ENCODE data around the gene HMOX2.

HMOX2 gene

DNA sequence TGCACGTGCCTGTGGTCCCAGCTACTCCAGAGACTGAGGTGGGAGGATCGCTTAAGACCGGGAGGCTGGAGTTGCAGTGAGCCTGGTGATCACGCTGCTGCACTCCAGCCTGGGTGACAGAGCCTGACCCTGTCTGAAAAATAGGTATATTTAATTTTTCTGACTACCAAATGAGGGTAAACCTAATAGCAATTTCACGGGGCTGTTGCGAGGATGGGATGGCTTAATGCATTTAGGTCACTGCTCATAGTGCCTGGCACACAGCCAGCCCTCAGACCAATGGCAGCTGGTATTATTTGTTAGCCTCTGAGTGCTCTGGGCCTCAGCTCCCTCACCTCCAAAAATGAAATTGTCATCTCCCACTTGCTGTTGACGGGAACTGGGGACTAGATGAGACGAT, 68.3 kb downstream of the HMOX2 start:
- TF ChIP-seq, protein P1, sequence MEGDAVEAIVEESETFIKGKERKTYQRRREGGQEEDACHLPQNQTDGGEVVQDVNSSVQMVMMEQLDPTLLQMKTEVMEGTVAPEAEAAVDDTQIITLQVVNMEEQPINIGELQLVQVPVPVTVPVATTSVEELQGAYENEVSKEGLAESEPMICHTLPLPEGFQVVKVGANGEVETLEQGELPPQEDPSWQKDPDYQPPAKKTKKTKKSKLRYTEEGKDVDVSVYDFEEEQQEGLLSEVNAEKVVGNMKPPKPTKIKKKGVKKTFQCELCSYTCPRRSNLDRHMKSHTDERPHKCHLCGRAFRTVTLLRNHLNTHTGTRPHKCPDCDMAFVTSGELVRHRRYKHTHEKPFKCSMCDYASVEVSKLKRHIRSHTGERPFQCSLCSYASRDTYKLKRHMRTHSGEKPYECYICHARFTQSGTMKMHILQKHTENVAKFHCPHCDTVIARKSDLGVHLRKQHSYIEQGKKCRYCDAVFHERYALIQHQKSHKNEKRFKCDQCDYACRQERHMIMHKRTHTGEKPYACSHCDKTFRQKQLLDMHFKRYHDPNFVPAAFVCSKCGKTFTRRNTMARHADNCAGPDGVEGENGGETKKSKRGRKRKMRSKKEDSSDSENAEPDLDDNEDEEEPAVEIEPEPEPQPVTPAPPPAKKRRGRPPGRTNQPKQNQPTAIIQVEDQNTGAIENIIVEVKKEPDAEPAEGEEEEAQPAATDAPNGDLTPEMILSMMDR (IDR thresholded peaks at IDR 0.05; ENCODE audit: low read depth, low read length): no peak
- H3K4me3 ChIP-seq (ENCODE audit: low read depth, low read length): no peak overlapping the region

GRCh38 chr16:4548124-4548523, 71.9 kb downstream of the HMOX2 start:
- H3K4me3 ChIP-seq (ENCODE audit: low read depth, low read length): no peak overlapping the region
- TF ChIP-seq, protein P1 (IDR thresholded peaks at IDR 0.05; ENCODE audit: low read depth, low read length): no peak

- no peak overlapping the region for H3K4me3 ChIP-seq (ENCODE audit: low read depth, low read length)
- TF ChIP-seq, protein P1 (IDR thresholded peaks at IDR 0.05; ENCODE audit: low read depth, low read length): no peak
Observed at GRCh38 chr16:4550591-4550990, 74.4 kb downstream of the HMOX2 start.

GRCh38 chr16:4552541-4552940, 76.3 kb downstream of the HMOX2 start:
- TF ChIP-seq, protein P1 (IDR thresholded peaks at IDR 0.05; ENCODE audit: low read depth, low read length): no peak
- H3K4me3 ChIP-seq (ENCODE audit: low read depth, low read length): no peak overlapping the region

GRCh38 chr16:4556112-4556511, 79.9 kb downstream of the HMOX2 start, which contains the start of gene C16orf96:
TSS of gene C16orf96 (plus strand) at chr16:4556340. CDS start at chr16:4556490, 150 bp downstream.
- no peak within 1 kb of the TSS for H3K4me3 ChIP-seq (ENCODE audit: low read depth, low read length)
- TF ChIP-seq, protein P1 (IDR thresholded peaks at IDR 0.05; ENCODE audit: low read depth, low read length): no peak

- TF ChIP-seq, protein P1 (IDR thresholded peaks at IDR 0.05; ENCODE audit: low read depth, low read length): no peak
- no peak overlapping the region for H3K4me3 ChIP-seq (ENCODE audit: low read depth, low read length)
Observed at GRCh38 chr16:4556580-4556979, 80.4 kb downstream of the HMOX2 start.

DNA sequence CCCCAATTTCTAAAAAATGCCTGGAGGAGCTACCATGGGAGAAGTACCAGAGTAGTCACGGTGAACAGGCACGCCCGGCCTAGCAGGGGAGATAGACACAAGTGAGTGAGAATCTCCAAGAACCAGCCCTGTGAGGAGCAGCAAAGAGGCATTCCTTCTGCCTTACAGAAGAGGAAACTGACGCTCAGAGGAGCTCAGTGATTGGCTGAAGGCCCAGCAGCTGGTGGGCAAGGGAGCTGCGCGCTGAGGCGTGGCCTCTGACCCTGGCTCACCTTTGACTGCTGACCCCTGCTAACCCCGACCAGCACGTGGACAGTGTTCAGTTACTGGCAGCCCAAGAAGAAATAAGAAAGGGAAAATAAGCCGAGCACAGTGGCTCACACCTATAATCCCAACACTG, 81.8 kb downstream of the HMOX2 start:
- H3K4me3 ChIP-seq (ENCODE audit: low read depth, low read length): no peak overlapping the region
- TF ChIP-seq, protein P1 (IDR thresholded peaks at IDR 0.05; ENCODE audit: low read depth, low read length): no peak

All from WI38 (cell line).